GM10266 (cell line): ENCODE measurements around the gene DAPK1.

Source experiments
- DNase-seq: peaks from one replicate; pipeline ENCODE4 v3.0.0; 2012; ENCODE audit errors: extremely low spot score
- CTCF ChIP-seq: IDR thresholded peaks from 2 replicates; pipeline ENCODE4 v1.5.1; 2012; ENCODE audit warnings: mild to moderate bottlenecking, low read depth; ENCODE audit not compliant: control insufficient read depth, insufficient read depth; ENCODE audit errors: missing control alignments

DAPK1 gene

GRCh38 chr9:87586731-87587355 lies 89.2 kb downstream of the DAPK1 start:
- TF ChIP-seq CTCF: no peak
- no peak for DNase-seq

GRCh38 chr9:87587356-87587745 lies 89.7 kb downstream of the DAPK1 start:
- no peak for DNase-seq
- no peak for TF ChIP-seq CTCF

- DNase-seq: no peak
- TF ChIP-seq CTCF: no peak
Measured at GRCh38 chr9:87587864-87588263, 90.2 kb downstream of the DAPK1 start.

GRCh38 chr9:87588339-87588738 lies 90.7 kb downstream of the DAPK1 start:
- no peak for DNase-seq
- TF ChIP-seq CTCF: no peak

- DNase-seq: no peak
- TF ChIP-seq CTCF: no peak
Measured at GRCh38 chr9:87590996-87591395, 93.3 kb downstream of the DAPK1 start.

- TF ChIP-seq CTCF: no peak
- DNase-seq: no peak
Measured at GRCh38 chr9:87592554-87593358, 95.1 kb downstream of the DAPK1 start.

- no peak for TF ChIP-seq CTCF
- no peak for DNase-seq
Measured at GRCh38 chr9:87593359-87593980, 95.8 kb downstream of the DAPK1 start.
